Ectodermal cell (in vitro differentiated cells): ENCODE data around the gene MDM4.
"Not testable (repeated sequence)": the region's sequence is repeated elsewhere in the genome, so short reads cannot be mapped to it uniquely, and the experiment has no call there.

ENCODE experiments used
- H3K27ac ChIP-seq: 2 replicates; pipeline ENCODE4 v1.7.0; 2013; ENCODE audit warnings: mild to moderate bottlenecking, low read depth, low read length; ENCODE audit not compliant: insufficient read depth, poor library complexity, severe bottlenecking
- H3K27me3 ChIP-seq: 2 replicates; pipeline ENCODE4 v1.7.0; 2013; ENCODE audit warnings: mild to moderate bottlenecking, low read length; ENCODE audit not compliant: insufficient read depth, control insufficient read depth, poor library complexity, severe bottlenecking
- H3K36me3 ChIP-seq: one replicate; pipeline ENCODE4 v1.7.0; 2013; ENCODE audit warnings: low read length; ENCODE audit not compliant: control insufficient read depth, insufficient read depth
- H3K4me1 ChIP-seq: one replicate; pipeline ENCODE4 v1.7.0; 2013; ENCODE audit warnings: low read length; ENCODE audit not compliant: control insufficient read depth, insufficient read depth
- H3K4me3 ChIP-seq: 2 replicates; pipeline ENCODE4 v1.7.0; 2013; ENCODE audit warnings: low read depth, low read length, control low read depth; ENCODE audit not compliant: insufficient read depth
- H3K9me3 ChIP-seq: 2 replicates; pipeline ENCODE4 v1.7.0; 2013; ENCODE audit warnings: mild to moderate bottlenecking, low read length, moderate library complexity; ENCODE audit not compliant: control insufficient read depth
- WGBS, 2 experiments: methylation state at CpG; one replicate each; pipeline ENCODE4 v1.1.7; 2013; ENCODE audit warnings: missing lambda C conversion rate in 2 of 2; 5-methylcytosine and 5-hydroxymethylcytosine counted together

MDM4 gene

DNA sequence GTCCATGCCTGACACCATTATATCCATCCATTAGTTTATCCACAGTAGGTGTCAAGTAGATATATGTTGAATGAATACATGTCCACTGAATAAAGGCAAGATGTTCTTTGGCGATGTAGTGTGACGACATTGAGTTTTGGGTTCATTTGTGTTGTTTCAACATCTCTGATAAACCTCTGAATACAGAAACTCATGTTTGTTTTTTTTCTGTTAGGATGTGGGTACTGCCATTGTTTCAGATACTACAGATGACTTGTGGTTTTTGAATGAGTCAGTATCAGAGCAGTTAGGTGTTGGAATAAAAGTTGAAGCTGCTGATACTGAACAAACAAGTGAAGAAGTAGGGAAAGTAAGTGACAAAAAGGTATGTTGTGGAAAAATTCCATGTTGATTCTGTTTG, 28.1 kb downstream of the MDM4 start:
- WGBS, 2 experiments: 96 to 100% methylated on average over 2 of the region's 2 CpGs
- Histone ChIP-seq H3K27me3 (no peaks in the 10 kb centered on the region), H3K4me3 (no peak overlapping the region), H3K36me3 (peaks cover 70% of the 10 kb centered on the region), H3K4me1 (no peaks in the 10 kb centered on the region), H3K27ac (no peak overlapping the region), H3K9me3 (no peaks in the 10 kb centered on the region)

- Histone ChIP-seq H3K4me1 (no peaks in the 10 kb centered on the region), H3K27me3 (no peaks in the 10 kb centered on the region), H3K4me3 (no peak overlapping the region), H3K9me3 (no peaks in the 10 kb centered on the region), H3K27ac (no peak overlapping the region), H3K36me3 (peaks cover 74% of the 10 kb centered on the region)
- 94 to 95% methylated on average over 2 of the region's 2 CpGs for WGBS, 2 experiments
Measured at GRCh38 chr1:204545202-204545601, 29.0 kb downstream of the MDM4 start.

DNA sequence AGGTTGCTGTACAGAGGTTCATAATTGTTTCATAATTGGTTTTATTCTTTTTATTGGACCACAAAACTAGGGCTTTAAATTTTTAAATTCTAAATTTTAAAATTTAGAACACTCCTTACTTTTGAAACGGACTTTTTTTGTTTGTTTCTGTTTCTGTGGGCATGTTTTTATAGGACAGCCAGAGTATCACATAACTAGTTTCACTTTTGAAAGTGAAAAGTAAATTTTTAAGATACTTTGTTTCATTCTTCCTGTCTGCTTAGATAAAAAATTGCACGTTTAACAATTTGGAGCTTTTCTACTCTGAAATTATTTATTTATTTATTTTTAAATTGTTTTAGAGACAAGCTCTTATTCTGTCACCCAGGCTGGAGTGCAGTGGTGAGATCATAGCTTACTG, 29.7 kb downstream of the MDM4 start:
- H3K4me1 ChIP-seq: no peaks in the 10 kb centered on the region
- no peak overlapping the region for H3K27ac ChIP-seq
- H3K36me3 ChIP-seq: peaks cover 81% of the 10 kb centered on the region
- H3K4me3 ChIP-seq: no peak overlapping the region
- 100% methylated on average over 1 of the region's 2 CpGs; no CpG with 5 or more reads in 1 of the 2 experiments for WGBS, 2 experiments
- H3K27me3 ChIP-seq: no peaks in the 10 kb centered on the region
- H3K9me3 ChIP-seq: no peaks in the 10 kb centered on the region

GRCh38 chr1:204548265-204548664, 32.1 kb downstream of the MDM4 start:
- no peak overlapping the region for H3K27ac ChIP-seq
- peaks cover 68% of the 10 kb centered on the region for H3K36me3 ChIP-seq
- no peaks in the 10 kb centered on the region for H3K27me3 ChIP-seq
- no peak overlapping the region for H3K4me3 ChIP-seq
- 90% methylated on average over 1 of the region's 2 CpGs; no CpG with 5 or more reads in 1 of the 2 experiments for WGBS, 2 experiments
- H3K4me1 ChIP-seq: no peaks in the 10 kb centered on the region
- no peaks in the 10 kb centered on the region for H3K9me3 ChIP-seq

DNA sequence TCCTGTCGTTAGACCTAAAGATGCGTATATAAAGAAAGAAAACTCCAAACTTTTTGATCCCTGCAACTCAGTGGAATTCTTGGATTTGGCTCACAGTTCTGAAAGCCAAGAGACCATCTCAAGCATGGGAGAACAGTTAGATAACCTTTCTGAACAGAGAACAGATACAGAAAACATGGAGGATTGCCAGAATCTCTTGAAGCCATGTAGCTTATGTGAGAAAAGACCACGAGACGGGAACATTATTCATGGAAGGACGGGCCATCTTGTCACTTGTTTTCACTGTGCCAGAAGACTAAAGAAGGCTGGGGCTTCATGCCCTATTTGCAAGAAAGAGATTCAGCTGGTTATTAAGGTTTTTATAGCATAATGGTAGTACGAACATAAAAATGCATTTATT, 33.1 kb downstream of the MDM4 start:
- no peak overlapping the region for H3K27ac ChIP-seq
- WGBS, 2 experiments: 93 to 97% methylated on average over 5 to 6 of the region's 6 CpGs
- no peak overlapping the region for H3K4me3 ChIP-seq
- no peaks in the 10 kb centered on the region for H3K27me3 ChIP-seq
- H3K4me1 ChIP-seq: no peaks in the 10 kb centered on the region
- H3K9me3 ChIP-seq: no peaks in the 10 kb centered on the region
- peaks cover 58% of the 10 kb centered on the region for H3K36me3 ChIP-seq

DNA sequence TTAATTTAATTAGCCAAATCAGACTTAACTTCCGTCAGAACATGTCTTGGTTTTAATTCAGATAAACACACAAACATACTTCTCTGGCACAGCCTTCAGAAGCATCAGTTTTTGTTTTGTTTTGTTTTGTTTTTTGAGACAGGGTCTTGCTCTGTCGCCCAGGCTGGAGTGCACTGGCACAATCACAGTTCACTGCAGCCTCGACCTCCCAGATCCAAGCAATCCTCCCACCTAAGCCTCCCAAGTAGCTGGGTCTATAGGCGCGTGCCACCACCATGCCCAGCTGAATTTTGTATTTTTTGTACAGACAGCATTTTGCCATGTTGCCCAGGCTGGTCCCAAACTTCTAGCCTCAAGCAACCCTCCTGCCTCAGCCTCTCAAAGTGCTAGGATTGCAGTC, 34.7 kb downstream of the MDM4 start:
- WGBS, 2 experiments: 81 to 82% methylated on average over 5 of the region's 5 CpGs
- Histone ChIP-seq H3K4me3 (no peak overlapping the region), H3K36me3 (peaks cover 54% of the 10 kb centered on the region)

DNA sequence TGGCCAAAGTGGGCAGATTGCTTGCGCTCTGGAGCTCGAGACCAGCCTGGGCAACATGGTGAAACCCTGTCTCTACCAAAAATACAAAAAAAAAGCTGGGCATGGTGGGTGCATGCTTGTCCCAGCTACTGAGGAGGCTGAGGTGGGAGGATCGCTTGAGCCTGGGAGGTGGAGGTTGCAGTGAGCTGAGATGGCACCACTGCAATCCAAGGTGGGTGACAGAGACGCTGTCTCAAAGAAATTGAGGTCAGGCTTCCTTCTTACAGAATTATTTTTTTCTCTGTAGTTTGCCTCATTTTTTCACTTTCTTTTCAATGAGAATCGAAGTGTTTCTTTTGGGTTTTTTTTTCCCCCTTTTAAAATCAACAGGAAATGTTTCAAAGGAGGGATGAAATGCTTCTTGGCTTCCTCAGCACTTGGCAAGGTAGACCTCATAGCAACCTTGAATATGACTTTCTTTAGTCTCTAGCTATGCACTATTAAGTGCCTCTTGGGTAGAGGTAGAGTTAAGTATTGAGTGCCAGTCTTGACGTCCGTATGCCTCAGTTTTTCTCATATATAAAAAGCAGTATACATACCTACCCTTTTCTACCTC, 40.3 kb downstream of the MDM4 start:
- H3K4me3 ChIP-seq: no peak overlapping the region
- no peaks in the 10 kb centered on the region for H3K4me1 ChIP-seq
- H3K36me3 ChIP-seq: peaks cover 2% of the 10 kb centered on the region
- 90 to 95% methylated on average over 5 of the region's 7 CpGs for WGBS, 2 experiments
- no peaks in the 10 kb centered on the region for H3K27me3 ChIP-seq
- no peak overlapping the region for H3K27ac ChIP-seq
- H3K9me3 ChIP-seq: no peaks in the 10 kb centered on the region

More for the DNA sequence above, 34.7 kb downstream of the MDM4 start:
- Histone ChIP-seq H3K9me3 (no peaks in the 10 kb centered on the region), H3K27me3 (no peaks in the 10 kb centered on the region), H3K27ac (no peak overlapping the region), H3K4me1 (no peaks in the 10 kb centered on the region)

- no peak overlapping the region for H3K4me3 ChIP-seq
- no peaks in the 10 kb centered on the region for H3K4me1 ChIP-seq
- H3K27me3 ChIP-seq: no peaks in the 10 kb centered on the region
- no peaks in the 10 kb centered on the region for H3K36me3 ChIP-seq
- H3K9me3 ChIP-seq: no peaks in the 10 kb centered on the region
- WGBS, 2 experiments: 96 to 97% methylated on average over 2 of the region's 2 CpGs
- H3K27ac ChIP-seq: no peak overlapping the region
Measured at GRCh38 chr1:204558467-204558866, 42.3 kb downstream of the MDM4 start.

DNA sequence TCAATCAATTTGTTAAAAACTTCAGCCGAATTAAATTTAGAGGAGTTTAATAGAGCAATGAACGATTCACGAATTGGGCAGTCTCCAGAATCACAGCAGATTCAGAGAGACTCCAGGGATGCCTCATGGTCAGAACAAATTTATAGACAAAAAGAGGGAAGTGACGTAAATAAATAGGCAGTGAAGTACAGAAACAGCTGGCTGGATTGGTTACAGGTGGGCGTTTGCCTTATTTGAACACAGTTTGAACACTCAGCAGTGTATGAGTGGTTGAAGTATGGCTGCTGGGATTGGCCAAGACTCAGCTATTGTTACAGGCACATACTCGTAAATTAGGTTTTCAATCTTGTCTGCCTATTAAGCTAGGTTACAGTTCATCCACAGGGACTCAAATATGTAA, 43.8 kb downstream of the MDM4 start:
- WGBS, 2 experiments: 96 to 97% methylated on average over 6 of the region's 6 CpGs
- not testable (repeated sequence) for H3K27me3 ChIP-seq, H3K36me3 ChIP-seq, H3K4me3 ChIP-seq, H3K27ac ChIP-seq, H3K4me1 ChIP-seq, H3K9me3 ChIP-seq

DNA sequence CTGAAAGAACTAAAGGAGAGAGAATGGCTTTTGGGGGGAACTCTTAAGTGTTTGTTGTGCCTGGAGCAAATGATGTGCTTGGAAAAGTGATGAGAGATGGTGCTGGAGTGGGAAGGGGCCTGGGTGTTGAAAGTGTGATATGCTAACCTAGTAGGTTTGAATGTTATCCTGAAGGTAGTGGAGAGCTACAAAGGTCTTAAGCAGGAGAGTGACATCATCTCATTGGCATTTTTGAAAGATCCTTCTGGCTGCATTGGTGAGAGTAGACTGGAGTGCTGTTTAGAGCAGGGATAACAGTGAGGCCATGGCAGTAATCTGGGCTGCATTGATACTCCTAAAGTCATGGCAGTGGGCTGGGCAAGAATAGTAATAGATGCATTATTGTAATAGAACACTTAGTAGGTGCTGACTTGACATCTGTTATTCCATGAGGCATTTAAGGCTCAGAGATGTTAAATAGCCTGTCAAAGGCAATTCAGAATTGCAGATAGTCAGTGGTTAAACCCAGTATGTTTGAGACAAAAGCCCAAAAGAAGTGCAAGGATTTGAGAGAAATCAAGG, 44.5 kb downstream of the MDM4 start:
- Histone ChIP-seq H3K9me3 (no peaks in the 10 kb centered on the region), H3K4me3 (no peak overlapping the region), H3K36me3 (no peaks in the 10 kb centered on the region), H3K4me1 (no peaks in the 10 kb centered on the region), H3K27ac (no peak overlapping the region), H3K27me3 (no peaks in the 10 kb centered on the region)
